ENCODE data around the gene GNB1. TPM values are rescaled to one million over a fixed set of nuclear protein-coding genes. Genes with fewer than 3 reads are reported as not detected.

GNB1 gene
- total and polyA plus RNA-seq, 9 of the 15 experiments (the other 6 are each of a cell fraction or from before 2014, with no cell fraction given), result 34.3 to 388 (median 114) TPM

DNA sequence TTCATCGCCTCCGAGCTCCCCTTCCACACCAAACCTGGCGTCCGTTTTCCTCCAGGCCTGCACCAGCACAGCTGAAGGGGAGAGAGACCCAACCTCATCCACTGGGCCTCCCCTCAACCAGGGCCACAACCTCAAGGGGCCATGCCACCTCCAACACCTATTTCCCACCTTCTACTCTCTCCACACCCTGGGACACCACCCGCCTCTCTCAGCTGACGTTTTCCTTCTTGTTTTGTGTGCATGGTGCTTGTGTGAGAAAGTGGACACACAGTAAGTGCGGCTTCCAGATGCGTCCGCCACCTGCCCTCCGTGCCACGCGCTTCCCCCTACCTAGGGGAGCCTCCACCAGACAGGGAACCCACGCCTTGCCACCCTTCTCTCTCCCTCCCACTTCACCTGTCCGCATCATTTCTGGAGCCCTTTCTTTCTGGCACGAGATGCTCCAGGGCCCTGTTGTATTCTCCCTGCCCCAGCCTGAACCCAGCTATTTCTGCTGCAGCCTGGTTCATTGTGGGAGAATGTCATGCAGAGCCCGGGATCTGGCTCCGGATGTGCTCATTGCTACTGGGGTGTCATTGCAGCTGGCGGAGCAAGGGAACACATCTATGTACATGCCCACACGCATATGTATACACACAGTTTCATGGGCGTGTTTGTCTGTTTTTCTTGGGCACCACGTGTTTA lies 1.3 kb upstream of the GNB1 start (continued):
- peak; percentile 72; the same call in 1 of the 2 replicates for TF ChIP-seq OTX1 (CRISPR knock-in tag; IDR thresholded peaks at IDR 0.05)
- no peak for TF ChIP-seq ZNF212 (CRISPR knock-in tag; IDR thresholded peaks at IDR 0.05)
- TF ChIP-seq, protein P1, sequence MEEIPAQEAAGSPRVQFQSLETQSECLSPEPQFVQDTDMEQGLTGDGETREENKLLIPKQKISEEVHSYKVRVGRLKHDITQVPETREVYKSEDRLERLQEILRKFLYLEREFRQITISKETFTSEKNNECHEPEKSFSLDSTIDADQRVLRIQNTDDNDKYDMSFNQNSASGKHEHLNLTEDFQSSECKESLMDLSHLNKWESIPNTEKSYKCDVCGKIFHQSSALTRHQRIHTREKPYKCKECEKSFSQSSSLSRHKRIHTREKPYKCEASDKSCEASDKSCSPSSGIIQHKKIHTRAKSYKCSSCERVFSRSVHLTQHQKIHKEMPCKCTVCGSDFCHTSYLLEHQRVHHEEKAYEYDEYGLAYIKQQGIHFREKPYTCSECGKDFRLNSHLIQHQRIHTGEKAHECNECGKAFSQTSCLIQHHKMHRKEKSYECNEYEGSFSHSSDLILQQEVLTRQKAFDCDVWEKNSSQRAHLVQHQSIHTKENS (CRISPR knock-in tag; IDR thresholded peaks at IDR 0.05), result no peak
- TF ChIP-seq GATAD2A (IDR thresholded peaks at IDR 0.05), result no peak
- TF ChIP-seq HNRNPUL1 (IDR thresholded peaks at IDR 0.05; ENCODE audit: low read length), result no peak

DNA sequence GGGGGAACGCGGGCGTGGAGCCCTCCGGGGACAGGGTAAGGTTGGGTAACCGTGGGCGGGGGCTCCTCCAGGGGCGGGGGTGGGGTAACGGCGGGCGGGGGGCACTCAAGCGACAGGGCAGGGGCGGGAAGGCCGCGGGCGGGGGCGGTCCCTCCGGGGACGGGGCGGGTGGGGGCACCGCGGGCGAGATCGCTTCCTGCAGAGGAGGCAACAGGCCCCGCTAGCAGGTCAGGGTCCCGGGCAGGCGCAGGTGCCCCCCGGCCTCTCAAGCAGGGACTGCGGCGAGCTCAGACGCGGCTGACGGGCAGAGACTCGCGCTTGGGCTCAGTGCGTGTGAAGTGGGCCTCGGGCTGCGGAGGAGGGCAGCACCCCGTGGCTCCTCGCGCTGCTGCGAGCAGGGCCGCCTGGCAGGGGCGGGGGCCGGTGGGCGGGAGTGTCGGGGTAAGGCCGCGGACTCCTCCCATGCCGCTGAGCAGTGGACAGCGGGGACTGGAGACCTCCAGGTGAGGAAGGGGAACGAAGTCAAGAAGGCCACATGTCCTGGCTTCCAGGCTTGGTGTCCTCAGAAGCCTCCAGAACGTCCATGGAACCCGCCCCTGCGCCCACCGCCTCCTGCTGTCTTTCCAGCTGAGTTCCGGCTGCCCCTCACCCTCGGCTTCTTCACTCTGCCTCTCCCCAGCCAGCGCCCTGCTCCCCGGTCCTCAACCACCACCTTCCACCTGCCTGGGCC lies 627 bp upstream of the GNB1 start:
- peak overlapping the region; percentile 93 for H2AFZ ChIP-seq (ENCODE audit: low read depth, low read length)
- H3K4me3 ChIP-seq, result peak overlapping the region; percentile 85
- H4K20me1 ChIP-seq (replicated peaks; ENCODE audit: control insufficient read depth, insufficient read depth, low read length), result peaks cover 14% of the 10 kb centered on the region
- POLR2A ChIA-PET, result interaction anchor here (1.1 to 1.3 kb wide), 2 partner anchors 9 to 16 kb away, joined by 5 to 8 read pairs; no protein-coding TSS in a partner anchor
- CTCF ChIA-PET (ENCODE audit: low intra/inter-chr PET ratio), result no interaction called here
- H3K79me2 ChIP-seq (ENCODE audit: control insufficient read depth, insufficient read depth, low read length), result peaks cover 51% of the 10 kb centered on the region
- H3K9ac ChIP-seq (ENCODE audit: insufficient read depth in 1 of 2, low read depth in 2 of 2, low read length in 2 of 2), result peak overlapping the region; percentile 74 to 100
- H3K27me3 ChIP-seq (ENCODE audit: control insufficient read depth in 2 of 2, insufficient read depth in 2 of 2, low read length in 2 of 2), result peaks cover 0 to 14% of the 10 kb centered on the region in 2 experiments; a peak in 2 of 5 replicates
- H3K36me3 ChIP-seq (ENCODE audit: control insufficient read depth, insufficient read depth, low read length), result peaks cover 12% of the 10 kb centered on the region; the same call in 2 of the 3 replicates
- TSS peak; percentile 75 for BruUV-seq (replicated peaks)
- H3K4me1 ChIP-seq (replicated peaks in 1 of 2; ENCODE audit: control insufficient read depth in 2 of 2, insufficient read depth in 2 of 2, low read length in 2 of 2), result peaks cover 28 to 67% of the 10 kb centered on the region in 2 experiments
- DNase-seq (ENCODE audit: extremely low read depth in 1 of 4, low spot score in 3 of 4) (peak; percentile 86 to 98 (median 96)), FAIRE-seq (no peak), ATAC-seq (peak; percentile 80)
- intact Hi-C loops (cut with micrococcal nuclease), result no loop called here
- H3K4me2 ChIP-seq (ENCODE audit: insufficient read depth, low read length), result peak overlapping the region; percentile 88
- 4% methylated on average over 40 of the region's 59 CpGs for WGBS (ENCODE audit: insufficient coverage, low coverage, missing lambda C conversion rate)
- in situ Hi-C loops (cut with MboI), result no loop called here
- H3K9me3 ChIP-seq (replicated peaks; ENCODE audit: control insufficient read depth, insufficient read depth, low read depth, low read length), result no peaks in the 10 kb centered on the region
- H3K9me1 ChIP-seq (ENCODE audit: control insufficient read depth, insufficient read depth, low read length), result peaks cover 3% of the 10 kb centered on the region
- H3K27ac ChIP-seq (ENCODE audit: extremely low read depth, low read depth, low read length), result peak overlapping the region; percentile 97
- TF ChIP-seq BDP1 (IDR thresholded peaks at IDR 0.05; ENCODE audit: insufficient read depth, insufficient read length), result no peak
- no peak for TF ChIP-seq HLTF (IDR thresholded peaks at IDR 0.05)
- no peak for TF ChIP-seq NR2C2 (CRISPR knock-in tag; IDR thresholded peaks at IDR 0.05)
- TF ChIP-seq NR2C2 (tag; IDR thresholded peaks at IDR 0.05), result no peak
- no peak for TF ChIP-seq MIER1 (IDR thresholded peaks at IDR 0.05; ENCODE audit: low read depth)
- TF ChIP-seq FOS (IDR thresholded peaks at IDR 0.05; ENCODE audit: extremely low read depth, insufficient read length), result no peak
- no peak for TF ChIP-seq TGIF2 (CRISPR knock-in tag; IDR thresholded peaks at IDR 0.05)
- TF ChIP-seq GATAD2A (IDR thresholded peaks at IDR 0.05), result peak; percentile 38; the same call in 1 of the 2 replicates
- TF ChIP-seq PCBP1 (IDR thresholded peaks at IDR 0.05; ENCODE audit: low read depth, low read length, poor library complexity, severe bottlenecking), result peak; percentile 29
- TF ChIP-seq NFIX (CRISPR knock-in tag; IDR thresholded peaks at IDR 0.05; ENCODE audit: low read depth), result no peak
- no peak for TF ChIP-seq ZNF146 (CRISPR knock-in tag; IDR thresholded peaks at IDR 0.05; ENCODE audit: unreplicated experiment)
- no peak for TF ChIP-seq JUND (IDR thresholded peaks at IDR 0.05; ENCODE audit: borderline replicate concordance, low read depth, low read length)
- TF ChIP-seq JUND (tag; IDR thresholded peaks at IDR 0.05; ENCODE audit: borderline replicate concordance, low read depth, low read length), result no peak
- TF ChIP-seq POLR2AphosphoS5 (IDR thresholded peaks at IDR 0.05; ENCODE audit: control insufficient read depth, insufficient read depth, low read depth, low read length), result 0 out of 2 replicates have a peak, but pooled peaks have one; percentile 8
